ENCODE data around the gene NLN.

GRCh38 chr5:65863747-65864146 is 141.7 kb downstream of the NLN start:
- TF ChIP-seq HNRNPH1 (optimal IDR thresholded peaks at IDR 0.05; ENCODE audit: low read depth, low read length) (no peak), TCF7L2 (IDR thresholded peaks at IDR 0.05; ENCODE audit: low read depth, low read length) (no peak), ZBTB20 (CRISPR knock-in tag; IDR thresholded peaks at IDR 0.05; ENCODE audit: borderline replicate concordance, low read depth) (no peak), ZNF253 (CRISPR knock-in tag; IDR thresholded peaks at IDR 0.05; ENCODE audit: borderline replicate concordance) (no peak), POLR2A (IDR thresholded peaks at IDR 0.05; ENCODE audit: insufficient read depth in 1 of 2, low read depth in 2 of 2, low read length in 2 of 2) (no peak), ZNF713 (CRISPR knock-in tag; IDR thresholded peaks at IDR 0.05) (no peak), SNAPC5 (CRISPR knock-in tag; IDR thresholded peaks at IDR 0.05; ENCODE audit: borderline replicate concordance) (no peak), BORCS8-MEF2B (CRISPR knock-in tag; IDR thresholded peaks at IDR 0.05) (no peak), ZNF234 (CRISPR knock-in tag; conservative IDR thresholded peaks at IDR 0.05) (no peak), ATF6 (CRISPR knock-in tag; conservative IDR thresholded peaks at IDR 0.05) (no peak)

Data from HepG2 (cell line).